Endodermal cell (in vitro differentiated cells): ENCODE results near the gene MLLT3. TPM values are rescaled to one million over a fixed set of nuclear protein-coding genes. Genes with fewer than 3 reads are reported as not detected.
A peak's percentile ranks its signal among the peaks of the same experiment; 100 is the strongest.

Source experiments
- DNase-seq: peaks from one replicate; pipeline ENCODE4 v3.0.0-alpha.2; 2017
- H3K27ac ChIP-seq: 2 replicates; pipeline ENCODE4 v1.5.1; 2013; ENCODE audit warnings: mild to moderate bottlenecking, low read depth, low read length, moderate library complexity
- H3K27me3 ChIP-seq: 2 replicates; pipeline ENCODE4 v1.6.1; 2013; ENCODE audit warnings: mild to moderate bottlenecking, low read length, moderate library complexity; ENCODE audit not compliant: insufficient read depth, control insufficient read depth, poor library complexity, severe bottlenecking
- H3K36me3 ChIP-seq: 2 replicates; pipeline ENCODE4 v1.7.0; 2013; ENCODE audit warnings: mild to moderate bottlenecking, low read length, moderate library complexity; ENCODE audit not compliant: control insufficient read depth, insufficient read depth
- H3K4me1 ChIP-seq: one replicate; pipeline ENCODE4 v1.7.0; 2013; ENCODE audit warnings: low read length; ENCODE audit not compliant: control insufficient read depth, insufficient read depth
- H3K4me3 ChIP-seq: 2 replicates; pipeline ENCODE4 v1.5.1; 2013; ENCODE audit warnings: mild to moderate bottlenecking, low read length, moderate library complexity
- H3K9ac ChIP-seq: 2 replicates; pipeline ENCODE4 v1.6.1; 2013; ENCODE audit warnings: mild to moderate bottlenecking, low read length, moderate library complexity; ENCODE audit not compliant: poor library complexity, severe bottlenecking; ENCODE audit errors: extremely low read depth
- H3K9me3 ChIP-seq: 2 replicates; pipeline ENCODE4 v1.6.1; 2013; ENCODE audit warnings: mild to moderate bottlenecking, low read length, moderate library complexity; ENCODE audit not compliant: control insufficient read depth
- H3K27ac Mint-ChIP-seq: 2 replicates; pipeline ENCODE4 v1.8.0; 2020; ENCODE audit warnings: mixed read lengths
- H3K27me3 Mint-ChIP-seq: 2 replicates; pipeline ENCODE4 v1.8.0; 2021; ENCODE audit warnings: mild to moderate bottlenecking, mixed read lengths; ENCODE audit not compliant: insufficient read depth
- H3K36me3 Mint-ChIP-seq: 2 replicates; pipeline ENCODE4 v1.8.0; 2020; ENCODE audit warnings: low read depth, mixed read lengths
- H3K4me1 Mint-ChIP-seq: 2 replicates; pipeline ENCODE4 v1.8.0; 2020; ENCODE audit warnings: mixed read lengths
- H3K4me3 Mint-ChIP-seq: 2 replicates; pipeline ENCODE4 v1.8.0; 2020; ENCODE audit warnings: mild to moderate bottlenecking, moderate library complexity, mixed read lengths
- H3K9me3 Mint-ChIP-seq: 2 replicates; pipeline ENCODE4 v1.8.0; 2020; ENCODE audit warnings: mild to moderate bottlenecking, mixed read lengths
- CTCF ChIP-seq: fragments of 200-600 bp; sonication (generic); conservative IDR thresholded peaks from 2 replicates; pipeline ENCODE4 v1.5.0; 2021; ENCODE audit warnings: antibody characterized with exemption, mild to moderate bottlenecking
- WGBS, 2 experiments: methylation state at CpG; one replicate each; pipeline versions ENCODE4 v1.1.5 to v1.1.7; 2013; ENCODE audit warnings: missing lambda C conversion rate in 2 of 2, mixed read lengths in 1 of 2; ENCODE audit not compliant: insufficient coverage in 1 of 2, insufficient read length in 1 of 2; 5-methylcytosine and 5-hydroxymethylcytosine counted together
- total RNA-seq, 2 donors: library from RNA; stranded (reverse); fragmentation: NEBNext Ultra II Directional in 1 of 2; extraction: Animal tissue kit (Norgen Biotek cat#: 25700) in 1 of 2; gene quantifications; 2 replicates in 1 of 2; 3 replicates in 1 of 2; pipeline ENCODE4 v1.2.1, GENCODE V29; 2021

The MLLT3 gene
- total RNA-seq, 2 donors from 2014 or later, result 5.5 to 12.2 TPM

DNA sequence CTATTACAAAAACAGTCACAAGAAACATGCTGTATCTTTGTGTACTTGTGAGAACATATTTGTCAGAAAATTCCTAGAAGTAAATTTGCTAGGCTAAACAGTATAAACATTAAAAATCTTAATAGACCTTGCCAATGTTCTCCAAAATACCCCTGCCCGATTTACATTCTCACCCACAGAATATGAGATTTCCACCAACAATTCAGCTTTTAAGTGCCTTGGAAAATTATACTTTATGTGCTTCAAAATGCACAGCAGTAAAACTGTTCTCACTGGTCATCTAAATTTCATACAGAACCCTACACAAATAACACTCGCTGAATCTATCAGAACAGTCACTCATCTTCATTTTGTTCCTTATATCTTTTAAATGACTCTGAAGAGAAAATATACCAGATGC is 5.5 kb downstream of the MLLT3 start:
- H3K4me3 ChIP-seq, result no peak overlapping the region
- no peak overlapping the region for H3K27ac Mint-ChIP-seq
- H3K36me3 ChIP-seq, result no peaks in the 10 kb centered on the region
- no peaks in the 10 kb centered on the region for H3K36me3 Mint-ChIP-seq
- no peaks in the 10 kb centered on the region for H3K27me3 ChIP-seq
- H3K9me3 Mint-ChIP-seq, result no peaks in the 10 kb centered on the region
- no peak overlapping the region for H3K4me3 Mint-ChIP-seq
- H3K27ac ChIP-seq, result no peak overlapping the region
- H3K9ac ChIP-seq, result no peak overlapping the region
- no peaks in the 10 kb centered on the region for H3K9me3 ChIP-seq
- TF ChIP-seq CTCF, result no peak
- H3K27me3 Mint-ChIP-seq, result peaks cover 44% of the 10 kb centered on the region
- WGBS, 2 experiments, result 94 to 96% methylated on average over 2 of the region's 2 CpGs
- H3K4me1 Mint-ChIP-seq, result peaks cover 13% of the 10 kb centered on the region
- peaks cover 7% of the 10 kb centered on the region for H3K4me1 ChIP-seq
- DNase-seq, result no peak

DNA sequence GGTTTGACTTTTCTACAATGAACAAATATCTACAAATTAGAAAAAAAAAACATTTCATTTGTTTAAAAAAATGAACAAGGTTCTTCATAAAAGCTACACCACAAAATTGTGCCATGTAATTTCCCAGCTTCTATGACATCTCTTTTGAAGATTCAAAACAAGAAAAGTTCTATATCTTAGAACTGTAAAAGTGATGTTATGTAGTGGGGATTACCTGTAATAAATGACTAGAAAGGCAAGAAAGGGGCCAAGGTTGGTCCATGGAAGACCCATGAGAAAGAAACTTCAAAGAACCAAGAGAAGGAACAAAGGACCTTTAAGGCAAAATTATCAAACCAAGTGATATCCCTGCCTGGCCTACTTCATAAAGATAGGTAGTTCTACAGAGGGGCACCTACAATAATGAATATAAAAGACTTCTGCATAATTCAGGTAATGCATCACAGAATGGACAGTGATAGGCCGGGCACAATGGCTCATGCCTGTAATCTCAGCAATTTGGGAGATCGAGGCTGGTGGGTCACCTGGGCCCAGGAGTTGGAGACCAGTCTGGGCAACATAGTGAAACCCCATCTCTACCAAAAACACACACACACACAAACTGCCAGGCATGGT is 7.6 kb downstream of the MLLT3 start:
- Mint-ChIP-seq H3K4me1 (peaks cover 10% of the 10 kb centered on the region), H3K27ac (no peak overlapping the region), H3K9me3 (no peaks in the 10 kb centered on the region), H3K27me3 (peaks cover 26% of the 10 kb centered on the region), H3K4me3 (no peak overlapping the region), H3K36me3 (no peaks in the 10 kb centered on the region)
- Histone ChIP-seq H3K4me3 (no peak overlapping the region), H3K36me3 (no peaks in the 10 kb centered on the region), H3K4me1 (peaks cover 6% of the 10 kb centered on the region), H3K9ac (no peak overlapping the region), H3K27ac (no peak overlapping the region), H3K27me3 (no peaks in the 10 kb centered on the region), H3K9me3 (no peaks in the 10 kb centered on the region)
- no peak for DNase-seq
- 93% methylated on average over 2 of the region's 2 CpGs; no CpG with 5 or more reads in 1 of the 2 experiments for WGBS, 2 experiments
- TF ChIP-seq CTCF, result no peak

GRCh38 chr9:20611691-20612287 is 10.5 kb downstream of the MLLT3 start:
- no peaks in the 10 kb centered on the region for H3K27me3 ChIP-seq
- H3K9ac ChIP-seq, result no peak overlapping the region
- no peaks in the 10 kb centered on the region for H3K9me3 ChIP-seq
- no peak overlapping the region for H3K4me3 ChIP-seq
- H3K27me3 Mint-ChIP-seq, result peaks cover 2% of the 10 kb centered on the region
- H3K4me1 Mint-ChIP-seq, result peaks cover 5% of the 10 kb centered on the region
- H3K4me3 Mint-ChIP-seq, result no peak overlapping the region
- no peak for DNase-seq
- H3K27ac Mint-ChIP-seq, result no peak overlapping the region
- 69 to 82% methylated on average over 3 of the region's 3 CpGs for WGBS, 2 experiments
- H3K4me1 ChIP-seq, result no peaks in the 10 kb centered on the region
- H3K9me3 Mint-ChIP-seq, result no peaks in the 10 kb centered on the region
- no peaks in the 10 kb centered on the region for H3K36me3 ChIP-seq
- H3K27ac ChIP-seq, result no peak overlapping the region
- no peaks in the 10 kb centered on the region for H3K36me3 Mint-ChIP-seq
- peak; percentile 75 for TF ChIP-seq CTCF
